GM12865 (cell line): ENCODE results near the gene TMEM132D.
A peak's percentile ranks its signal among the peaks of the same experiment; 100 is the strongest.
"Not testable (repeated sequence)": the region's sequence is repeated elsewhere in the genome, so short reads cannot be mapped to it uniquely, and the experiment has no call there.

ENCODE experiments used
- DNase-seq: peaks from one replicate; pipeline ENCODE4 v3.0.0; 2010; ENCODE audit warnings: low read depth
- H3K4me3 ChIP-seq: 2 replicates; pipeline ENCODE4 v1.5.1; 2011; ENCODE audit warnings: mild to moderate bottlenecking, low read depth, low read length, control low read depth
- CTCF ChIP-seq: IDR thresholded peaks from 2 replicates; pipeline ENCODE4 v1.5.1; 2011; ENCODE audit warnings: low read length, control low read depth, low read depth, inconsistent platforms; ENCODE audit not compliant: insufficient read depth; ENCODE audit errors: missing control alignments

The TMEM132D gene

GRCh38 chr12:129049917-129050316, 853.9 kb downstream of the TMEM132D start:
- H3K4me3 ChIP-seq = no peak overlapping the region
- TF ChIP-seq CTCF = no peak
- peak; percentile 37 for DNase-seq

GRCh38 chr12:129043334-129043733, 860.5 kb downstream of the TMEM132D start:
- not testable (repeated sequence) for DNase-seq, H3K4me3 ChIP-seq

- TF ChIP-seq CTCF = no peak
- H3K4me3 ChIP-seq = no peak overlapping the region
- peak; percentile 48 for DNase-seq
These were observed 867.7 kb downstream of the TMEM132D start for GRCh38 chr12:129036135-129036534.

- DNase-seq = no peak
- H3K4me3 ChIP-seq = no peak overlapping the region
- no peak for TF ChIP-seq CTCF
These were observed 869.1 kb downstream of the TMEM132D start for GRCh38 chr12:129034558-129035289.

- TF ChIP-seq CTCF = no peak
- no peak overlapping the region for H3K4me3 ChIP-seq
- DNase-seq = no peak
These were observed 875.0 kb downstream of the TMEM132D start for GRCh38 chr12:129028844-129029243.

GRCh38 chr12:129025055-129025454, 878.8 kb downstream of the TMEM132D start:
- no peak for DNase-seq
- TF ChIP-seq CTCF = no peak
- no peak overlapping the region for H3K4me3 ChIP-seq
